Measurements from ENCODE around the gene AQP5.

The AQP5 gene

DNA sequence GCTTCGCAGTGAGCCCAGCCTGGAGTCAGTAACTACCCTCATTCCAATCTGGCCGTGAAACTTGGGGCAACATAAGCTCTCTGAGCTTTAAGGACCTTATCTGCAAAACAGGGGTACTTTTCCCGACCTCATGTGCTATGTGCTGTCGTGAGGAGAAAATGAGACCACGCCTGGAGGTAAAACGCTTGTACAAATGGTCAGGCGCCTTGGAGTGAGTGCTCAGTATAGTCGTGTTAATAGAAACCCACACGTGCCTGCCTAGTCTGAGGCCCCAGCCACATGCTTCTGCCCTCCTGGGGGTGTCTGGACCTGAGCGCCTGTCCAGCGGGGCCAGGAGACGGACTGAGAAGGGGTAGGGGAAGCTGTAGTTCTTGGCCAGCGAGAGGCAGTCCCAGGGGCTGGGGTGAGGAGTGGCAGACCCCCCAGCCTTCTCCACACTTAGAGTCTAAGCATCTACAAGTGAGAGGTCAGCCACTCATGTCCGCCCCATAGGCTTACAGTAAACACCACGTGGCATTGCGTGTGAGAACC lies 4.9 kb downstream of the AQP5 start:
- DNase-seq = no peak

DNA sequence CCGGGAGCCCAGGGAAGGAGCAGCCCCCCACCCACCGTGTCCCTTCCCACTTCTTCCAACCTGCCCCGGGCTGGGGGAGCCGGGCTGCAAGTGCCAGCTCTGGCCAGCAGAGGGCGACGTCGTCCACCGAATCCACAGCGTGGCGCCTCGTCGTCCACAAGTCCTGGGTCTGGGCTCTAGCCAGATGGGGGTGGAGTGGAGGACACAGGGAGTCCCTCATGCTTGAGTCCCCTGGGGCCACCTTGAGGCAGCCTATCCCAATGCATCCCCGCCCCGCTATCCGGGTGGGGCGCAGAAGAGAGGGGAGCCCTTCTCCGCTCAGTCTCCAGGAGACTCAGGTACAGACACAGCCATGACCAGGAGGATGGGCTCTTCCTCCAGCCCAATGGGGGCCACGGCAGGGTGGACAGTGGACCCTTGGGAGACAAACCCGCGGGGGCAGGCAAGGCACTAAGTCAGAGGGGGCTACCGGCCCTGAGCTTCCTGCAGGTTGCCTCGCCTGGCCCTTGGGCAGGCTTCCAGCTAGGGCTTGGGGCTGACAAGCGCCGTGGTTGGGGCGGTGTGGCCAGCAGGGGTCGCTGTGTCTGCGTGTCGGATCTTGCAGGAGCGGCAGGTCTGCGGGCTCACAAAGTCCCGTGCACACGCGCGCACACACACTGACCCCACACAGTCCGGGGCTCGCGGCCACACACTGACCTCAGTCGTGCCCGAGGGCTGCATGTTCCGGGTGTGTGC lies 5.5 kb downstream of the AQP5 start:
- DNase-seq = peak; percentile 75

DNA sequence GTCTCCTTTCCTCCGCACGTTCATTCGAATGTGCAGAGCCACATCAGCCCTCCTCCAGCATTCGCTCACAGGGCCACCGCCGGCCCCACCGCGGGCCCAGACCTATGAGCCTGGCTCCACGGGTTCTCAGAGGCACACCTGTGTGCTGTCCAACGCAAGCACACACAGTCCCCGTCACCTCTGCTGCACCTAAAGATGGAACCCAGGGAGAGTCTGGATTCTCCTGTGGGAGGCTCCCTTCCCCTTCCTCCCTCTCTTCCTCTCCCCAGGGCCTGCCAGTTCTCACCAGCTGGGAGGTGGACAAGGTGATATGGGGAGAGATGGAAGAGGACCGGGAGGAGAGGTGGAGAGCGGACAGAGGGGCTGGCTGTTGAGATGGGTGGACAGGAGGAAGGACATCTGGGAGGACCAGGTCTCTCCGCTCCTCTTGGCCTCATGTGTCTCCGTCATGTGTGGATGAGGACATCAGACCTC lies 6.1 kb downstream of the AQP5 start:
- DNase-seq = no peak

DNA sequence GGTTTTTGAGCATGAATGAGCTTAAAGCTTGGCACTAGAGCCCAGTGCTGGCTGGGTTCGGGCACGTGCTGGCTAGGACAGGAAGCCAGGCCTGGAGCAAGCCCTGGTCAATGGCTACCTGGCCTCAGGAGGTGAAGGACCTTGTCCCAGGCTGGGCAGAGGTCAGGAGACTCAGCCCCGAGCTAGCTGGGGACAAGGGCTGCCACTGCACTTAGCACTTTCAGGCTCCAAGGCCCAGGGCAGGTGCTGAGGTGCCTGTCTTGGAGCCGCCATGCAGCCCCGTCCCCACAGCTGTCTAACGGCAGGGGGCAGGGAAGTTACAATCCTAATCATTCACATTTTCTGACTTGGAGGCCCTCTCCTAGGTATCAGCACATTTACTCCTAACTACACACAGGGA lies 6.8 kb downstream of the AQP5 start:
- no peak for DNase-seq

DNA sequence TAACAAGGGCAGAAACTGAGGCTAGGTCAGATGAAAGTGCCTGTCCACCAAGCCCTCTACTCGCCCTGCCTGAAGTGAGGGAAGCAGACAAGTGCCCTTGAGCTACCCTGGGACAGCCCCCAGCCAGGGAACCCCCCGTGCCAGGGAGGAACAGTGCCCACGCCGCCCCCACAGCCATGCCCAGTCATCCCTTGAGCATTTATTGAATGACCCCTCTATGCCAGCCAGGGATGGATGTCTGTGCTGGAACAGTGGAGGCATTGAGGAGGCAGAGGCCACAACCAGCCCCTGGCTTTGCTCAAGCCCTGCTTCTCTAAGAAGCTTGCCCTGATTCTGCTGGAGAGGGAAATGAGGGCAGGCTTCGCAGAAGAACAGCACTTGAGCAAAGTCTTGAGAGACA lies 7.4 kb downstream of the AQP5 start:
- no peak for DNase-seq

DNA sequence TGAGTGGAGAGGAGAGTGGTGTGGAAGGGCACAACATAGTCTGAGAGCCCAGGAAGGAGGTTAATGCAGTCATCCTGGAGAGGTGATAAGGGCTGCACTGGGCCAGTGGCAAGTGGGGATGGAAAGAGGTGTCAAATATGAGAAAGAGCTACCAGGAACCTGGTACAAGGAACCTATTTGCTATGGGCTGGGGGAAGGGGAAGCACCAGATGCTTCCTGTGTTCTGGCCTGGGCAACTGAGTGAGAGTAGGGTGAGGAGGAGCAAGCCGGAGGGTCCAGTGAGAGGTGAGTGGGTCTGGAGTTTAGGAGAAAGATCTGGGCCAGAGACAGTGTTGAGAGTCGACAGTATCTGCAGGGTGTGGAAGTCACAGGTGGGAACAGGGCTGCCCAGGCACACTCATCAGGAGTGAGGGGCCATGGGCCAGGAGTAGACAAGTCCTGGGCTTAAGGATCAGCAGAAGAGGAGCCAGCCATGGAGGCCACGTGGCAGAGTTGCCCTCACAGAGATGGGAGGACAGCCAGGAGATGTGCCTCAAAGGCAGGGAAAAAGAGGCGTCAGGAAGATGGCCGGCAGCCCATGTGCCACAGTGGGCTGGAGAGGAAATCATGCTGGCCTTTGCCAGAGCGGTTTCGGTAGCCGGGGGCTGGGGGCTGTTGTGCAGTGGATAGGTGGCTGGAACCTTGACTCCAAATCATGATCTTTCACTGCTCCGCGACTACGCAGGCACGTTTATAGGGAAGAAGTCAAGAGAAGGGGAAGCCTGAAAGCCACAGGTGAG lies 8.2 kb downstream of the AQP5 start:
- DNase-seq = no peak

DNA sequence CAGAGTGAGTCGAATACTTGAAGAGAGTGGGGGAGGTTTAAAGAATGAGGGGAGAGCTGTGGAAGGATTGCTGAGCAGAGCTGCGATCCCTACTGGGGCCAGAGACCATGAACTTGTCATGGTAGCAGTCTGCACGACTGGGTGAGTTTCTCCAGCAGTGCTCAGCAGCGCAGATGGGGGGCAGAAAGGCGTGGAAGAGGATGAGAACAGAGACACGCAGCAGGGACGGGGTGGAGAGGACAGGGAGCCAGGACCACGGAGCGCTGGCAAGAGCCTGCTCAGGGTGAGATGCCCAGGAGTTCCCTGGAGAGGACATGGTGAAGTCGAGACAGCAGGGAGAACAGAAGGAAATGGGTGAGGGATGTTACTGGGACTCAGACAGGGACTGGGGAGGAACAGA lies 9.0 kb downstream of the AQP5 start:
- no peak for DNase-seq

DNA sequence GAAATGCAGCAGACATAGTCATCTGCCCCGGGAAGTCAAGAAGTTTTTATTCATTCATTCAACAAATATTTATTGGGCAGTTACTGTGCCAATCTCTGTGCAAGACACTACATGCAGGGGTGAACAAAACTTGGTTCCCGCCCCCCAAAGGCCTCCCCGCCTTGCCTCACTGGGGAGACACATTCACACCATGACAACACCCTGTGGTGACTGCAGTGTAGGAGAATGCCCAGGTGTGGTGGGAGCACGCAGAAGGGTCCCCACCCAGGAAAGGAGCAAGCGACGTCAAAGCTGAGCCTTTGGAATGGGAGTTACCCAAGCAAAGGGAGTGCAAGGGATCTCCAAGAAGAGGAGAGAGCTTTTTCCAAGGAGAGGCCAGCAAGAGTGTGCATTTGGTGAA lies 9.5 kb downstream of the AQP5 start:
- DNase-seq = no peak

DNA sequence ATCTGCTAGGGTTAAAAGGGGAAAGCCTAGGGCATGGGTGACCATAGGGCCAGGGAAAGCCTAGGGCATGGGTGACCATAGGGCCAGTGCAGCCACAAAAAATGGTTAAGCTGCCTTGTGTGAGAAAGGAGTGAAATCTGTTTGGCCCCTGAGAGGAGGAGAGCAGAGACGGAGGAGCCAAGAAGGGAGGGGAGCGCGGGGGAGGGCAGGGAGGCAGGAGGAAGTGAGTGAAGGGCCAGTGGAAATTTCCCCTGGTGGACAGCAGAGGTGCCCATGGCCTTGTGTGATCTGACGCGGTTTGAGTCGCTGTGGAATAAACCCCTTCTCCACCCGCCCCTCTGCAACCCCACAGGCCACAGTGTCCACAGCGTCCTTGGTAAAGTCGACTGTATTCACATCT lies 10.5 kb downstream of the AQP5 start:
- DNase-seq = no peak

DNA sequence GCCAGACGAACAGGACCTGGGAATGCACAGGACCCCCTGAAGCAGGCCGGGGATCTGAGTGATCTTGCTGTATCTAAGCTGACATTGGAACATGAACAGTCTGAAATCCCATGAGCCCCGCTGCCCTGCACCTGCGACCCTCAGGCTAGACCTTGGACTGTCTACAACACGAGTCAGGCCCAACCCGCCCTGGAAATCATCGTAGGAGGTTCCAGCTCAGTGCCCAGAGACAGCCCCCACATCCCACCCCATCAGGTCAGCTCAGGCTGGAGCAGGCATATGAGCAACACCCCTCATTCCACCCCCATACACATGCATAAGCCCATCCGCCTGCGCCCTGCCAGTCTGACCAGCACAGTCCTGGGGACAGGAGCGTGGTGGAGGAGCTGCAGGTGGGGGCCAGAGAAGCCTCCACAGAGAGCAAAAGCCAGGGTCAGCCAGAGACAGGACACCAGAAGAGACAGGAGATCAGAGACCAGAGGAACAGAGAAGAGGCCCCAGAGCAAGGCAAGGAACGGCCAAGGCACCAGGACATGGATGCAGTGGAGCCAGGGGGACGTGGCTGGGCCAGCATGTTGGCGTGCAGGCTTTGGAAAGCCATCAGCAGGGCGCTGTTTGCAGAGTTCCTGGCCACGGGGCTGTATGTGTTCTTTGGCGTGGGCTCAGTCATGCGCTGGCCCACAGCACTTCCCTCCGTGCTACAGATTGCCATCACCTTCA lies 11.1 kb downstream of the AQP5 start, which contains the start of gene AQP6:
Gene AQP6 (plus strand): TSS at position 307 of the 720 bp plus-strand sequence. CDS start 227 bp downstream, at position 534.
- no peak for DNase-seq

DNA sequence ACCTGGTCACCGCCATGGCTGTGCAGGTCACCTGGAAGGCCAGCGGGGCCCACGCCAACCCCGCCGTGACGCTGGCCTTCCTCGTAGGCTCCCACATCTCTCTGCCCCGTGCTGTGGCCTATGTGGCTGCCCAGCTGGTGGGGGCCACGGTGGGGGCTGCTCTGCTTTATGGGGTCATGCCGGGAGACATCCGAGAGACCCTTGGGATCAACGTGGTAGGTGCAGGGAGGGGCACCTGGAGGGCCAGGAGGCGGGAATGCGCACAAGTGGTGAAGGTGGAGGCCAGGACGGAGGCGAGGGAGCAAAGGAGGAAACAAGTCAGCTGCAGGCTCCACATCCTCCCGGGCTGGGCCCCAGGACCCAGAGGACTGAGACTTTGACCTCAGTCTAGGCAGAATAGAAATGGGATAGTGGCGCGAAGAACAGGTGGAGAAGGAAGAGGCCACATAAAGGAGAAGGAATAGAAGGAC lies 11.7 kb downstream of the AQP5 start:
- no peak for DNase-seq

DNA sequence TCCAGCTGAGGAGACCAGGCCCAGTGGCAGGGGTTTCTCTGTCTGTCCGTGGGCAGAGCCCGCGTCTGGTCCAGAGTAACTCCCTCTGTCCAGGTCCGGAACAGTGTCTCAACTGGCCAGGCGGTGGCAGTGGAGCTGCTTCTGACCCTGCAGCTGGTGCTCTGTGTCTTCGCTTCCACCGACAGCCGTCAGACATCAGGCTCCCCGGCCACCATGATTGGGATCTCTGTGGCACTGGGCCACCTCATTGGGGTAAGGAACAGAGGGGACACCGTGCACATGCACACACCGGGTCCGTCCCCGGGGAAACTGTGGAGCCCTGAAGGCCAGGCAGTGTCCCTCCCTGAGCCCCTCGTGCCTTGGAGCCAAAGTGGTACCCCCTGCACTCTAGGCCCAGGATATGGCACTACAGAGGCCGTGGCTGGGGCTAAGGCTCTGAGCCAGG lies 12.6 kb downstream of the AQP5 start:
- DNase-seq = peak; percentile 53

DNA sequence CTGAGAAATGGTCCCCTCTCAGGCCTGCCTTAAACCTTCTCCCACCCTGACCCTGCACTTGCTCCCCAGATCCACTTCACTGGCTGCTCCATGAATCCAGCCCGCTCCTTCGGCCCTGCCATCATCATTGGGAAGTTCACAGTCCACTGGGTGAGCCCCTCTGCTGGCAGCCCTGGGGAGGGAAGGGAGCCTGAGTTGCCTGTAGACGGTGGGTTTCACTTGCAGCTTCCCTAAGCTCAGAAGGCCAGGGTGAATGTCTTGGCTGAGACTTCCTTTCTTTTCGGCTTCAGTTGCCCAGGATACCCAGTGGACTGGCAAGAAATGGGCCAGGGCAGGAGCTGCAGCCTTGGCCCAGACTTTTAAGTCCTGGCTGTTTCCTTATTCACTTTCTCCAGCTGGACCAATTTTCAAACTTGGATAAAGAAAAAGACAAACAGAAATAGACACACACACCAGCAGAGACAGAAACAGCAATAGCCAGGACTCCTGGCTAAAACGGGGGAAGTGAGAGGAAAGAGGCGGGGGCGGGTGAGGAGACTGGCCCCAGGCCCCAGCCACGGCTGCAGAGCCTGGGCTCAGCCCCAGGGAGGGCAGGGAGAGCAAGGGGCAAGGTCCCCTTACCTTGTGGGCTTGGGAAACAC lies 13.1 kb downstream of the AQP5 start:
- no peak for DNase-seq

DNA sequence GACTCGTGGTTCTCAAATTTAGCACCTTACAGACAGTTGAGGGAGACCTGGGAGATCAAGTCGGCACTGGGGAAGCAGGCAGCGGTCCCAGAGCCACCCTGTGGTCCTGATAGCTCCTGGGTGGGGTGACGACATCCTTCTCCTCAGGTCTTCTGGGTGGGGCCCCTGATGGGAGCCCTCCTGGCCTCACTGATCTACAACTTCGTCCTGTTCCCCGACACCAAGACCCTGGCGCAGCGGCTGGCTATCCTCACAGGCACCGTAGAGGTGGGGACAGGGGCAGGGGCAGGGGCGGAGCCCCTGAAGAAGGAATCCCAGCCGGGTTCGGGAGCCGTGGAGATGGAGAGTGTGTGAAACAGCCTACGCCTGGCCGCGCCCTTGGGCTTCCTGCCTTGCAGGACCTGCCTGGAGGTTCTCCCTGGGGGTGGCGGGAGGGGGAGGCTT lies 13.7 kb downstream of the AQP5 start:
- no peak for DNase-seq

DNA sequence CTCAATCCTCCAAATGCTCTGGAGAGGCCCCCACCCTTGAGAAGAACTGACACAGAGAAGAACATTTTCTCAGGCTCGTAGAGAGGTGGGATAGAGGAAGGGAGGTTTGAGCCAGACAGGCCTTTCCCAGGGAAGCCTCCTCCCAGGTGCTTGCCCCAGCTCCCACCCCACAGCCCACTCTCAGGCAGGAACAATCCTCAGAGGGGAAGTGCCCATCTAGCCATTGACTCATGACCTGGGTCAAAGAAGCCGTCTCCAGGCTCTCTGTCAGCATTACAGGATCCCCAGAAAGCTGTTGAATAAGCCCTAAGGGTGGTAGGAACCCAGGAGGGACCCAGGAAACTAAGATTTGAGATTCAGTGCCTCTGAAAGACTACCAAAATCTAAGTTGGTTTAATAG lies 14.9 kb downstream of the AQP5 start:
- no peak for DNase-seq

DNA sequence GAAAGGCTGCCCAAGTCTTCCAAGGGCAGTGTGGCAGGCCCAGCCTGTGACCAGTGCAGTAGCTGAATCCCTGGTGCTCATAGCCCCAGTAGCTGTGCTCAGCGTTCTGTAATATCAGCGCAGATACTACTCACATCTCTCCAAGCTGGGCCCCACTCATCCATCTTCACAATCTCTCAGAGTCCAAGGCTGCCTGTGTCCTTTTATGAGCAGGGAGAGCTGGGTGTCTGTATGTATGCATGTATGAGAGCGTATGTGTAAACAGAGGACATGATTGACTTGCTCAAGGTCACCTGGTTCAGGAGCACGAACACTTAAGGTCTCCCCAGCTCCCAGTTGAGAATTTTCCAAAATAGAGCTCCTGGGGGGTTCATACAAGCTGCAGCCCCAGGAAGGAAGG lies 16.5 kb downstream of the AQP5 start:
- DNase-seq = no peak

DNA sequence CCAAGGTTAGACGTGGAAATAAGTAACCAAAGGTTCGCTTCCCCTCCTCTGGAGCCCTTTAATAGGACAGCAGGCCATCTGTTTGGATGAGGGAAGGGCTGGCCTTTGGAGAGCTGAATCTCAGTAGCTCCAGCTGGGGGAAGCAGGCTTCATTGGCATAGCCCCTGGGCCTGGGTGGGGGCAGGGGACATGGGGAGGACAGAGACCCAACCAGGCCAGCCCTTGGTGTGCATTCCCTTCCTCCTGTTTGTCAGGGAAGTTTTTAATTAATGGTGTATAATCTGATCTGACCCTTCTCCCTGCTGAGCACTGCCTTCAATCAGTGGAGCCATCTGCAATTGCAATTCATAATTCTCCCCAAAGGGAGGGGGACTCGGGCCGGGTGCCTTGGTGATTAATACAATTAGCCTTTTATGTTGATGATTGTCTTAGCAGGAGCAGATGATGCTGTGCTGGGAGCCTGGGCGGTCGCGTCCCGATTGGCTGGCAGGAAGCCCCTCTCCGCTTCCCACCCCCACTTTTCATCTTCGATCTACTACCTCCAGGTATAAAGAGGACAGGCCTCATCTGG lies 17.4 kb downstream of the AQP5 start:
- no peak for DNase-seq

DNA sequence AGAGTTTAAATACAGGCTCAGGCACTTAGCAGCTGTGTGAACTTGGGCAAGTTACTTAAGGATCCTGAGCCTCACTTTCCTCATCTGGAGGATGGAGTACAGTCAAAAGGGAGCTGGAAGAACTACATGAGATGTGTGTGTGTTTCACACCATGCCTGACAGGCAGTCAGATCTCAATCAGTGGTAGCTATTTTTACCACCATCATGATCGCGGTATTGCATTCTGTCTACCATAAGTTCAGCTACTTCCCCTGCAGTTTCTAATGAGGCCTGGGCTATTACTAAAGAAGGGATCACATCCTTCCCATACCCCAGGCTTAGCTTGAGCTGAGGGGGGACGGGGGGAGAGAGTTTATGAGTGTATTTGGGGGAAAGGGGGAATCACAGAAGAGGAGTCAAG lies 18.1 kb downstream of the AQP5 start:
- no peak for DNase-seq

DNA sequence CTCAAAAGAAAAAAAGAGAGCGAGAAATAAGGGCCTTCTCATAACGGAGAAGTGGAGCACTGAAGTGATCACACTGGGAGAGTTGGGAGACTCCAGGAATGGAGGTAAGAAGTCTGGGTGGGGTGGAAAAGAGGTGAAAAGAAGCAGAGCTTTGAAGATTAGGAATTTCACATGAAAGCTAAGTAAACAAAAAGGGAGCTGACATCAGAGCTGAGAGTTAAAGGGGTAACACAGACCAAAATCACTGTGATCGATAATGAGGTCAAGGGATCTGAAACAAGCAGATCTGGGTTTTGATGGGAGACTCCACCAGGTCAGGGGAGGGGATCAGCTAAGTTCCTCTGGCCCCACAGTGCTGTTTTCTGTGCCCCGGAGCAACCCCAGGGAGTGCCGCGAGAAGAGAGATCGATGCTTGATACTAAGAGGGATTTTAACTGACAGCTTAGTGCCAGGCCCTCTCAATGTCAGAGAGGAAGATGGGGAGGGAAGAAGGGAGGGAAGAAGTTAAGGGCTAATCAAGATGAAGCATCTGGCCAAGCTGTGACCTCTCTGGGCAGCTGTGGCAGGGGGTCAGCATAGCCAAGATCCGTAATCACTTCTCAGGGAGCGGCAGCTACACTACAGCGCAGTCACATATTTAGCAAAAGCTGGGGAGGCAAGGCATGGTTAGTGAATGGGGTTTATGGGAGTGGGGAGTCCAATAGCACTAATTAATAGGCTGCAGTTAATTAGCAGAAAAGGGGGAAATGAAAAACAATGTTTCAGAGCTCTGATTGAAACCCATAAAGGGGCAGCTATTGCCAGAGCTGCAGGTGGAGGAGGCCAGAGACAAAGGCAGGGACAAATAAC lies 19.1 kb downstream of the AQP5 start:
- DNase-seq = no peak

DNA sequence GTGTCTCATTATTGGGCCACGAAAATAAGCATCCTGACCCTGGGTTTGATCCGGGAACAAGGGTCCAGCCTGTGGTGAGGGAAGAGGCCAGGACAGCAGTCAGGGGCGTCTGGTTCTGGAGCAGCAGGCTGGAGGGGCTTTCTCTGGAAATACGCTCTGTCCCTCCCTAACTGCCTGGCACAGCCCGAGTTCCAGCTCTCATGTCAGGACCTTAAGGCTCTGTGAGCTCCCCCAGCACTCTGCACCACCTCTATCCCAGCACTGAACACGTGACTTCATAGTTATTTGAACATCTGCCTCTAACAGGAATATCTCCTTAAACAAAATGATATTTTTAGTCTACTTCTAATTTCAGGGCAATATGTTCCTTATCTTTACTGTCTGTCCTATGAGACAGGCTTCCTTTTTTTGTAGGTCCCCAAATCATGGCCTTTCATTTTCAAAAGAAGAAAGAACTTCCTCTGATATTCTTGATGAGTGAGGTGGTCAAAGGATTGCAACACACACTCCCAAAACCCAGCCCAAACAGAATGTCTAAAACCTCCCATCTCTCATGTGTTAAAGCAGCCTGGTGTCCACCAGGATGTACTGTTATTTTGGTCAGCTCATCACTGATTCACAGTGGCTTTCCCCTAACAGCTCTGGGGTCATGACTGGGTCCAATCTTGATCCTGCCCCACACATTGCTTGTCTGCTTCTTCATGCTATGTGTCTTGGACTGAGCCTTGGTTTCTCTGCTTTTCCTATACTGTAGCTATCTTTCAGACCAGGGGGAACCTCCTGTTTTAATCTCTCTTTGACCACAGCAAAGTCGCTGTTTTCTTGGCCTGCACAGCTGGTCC lies 20.8 kb downstream of the AQP5 start:
- DNase-seq = no peak

All from NCI-H1092 (cell line).